ENCODE data around the gene ACO2.

Gene ACO2

GRCh38 chr22:41491374-41492100 is 22.6 kb downstream of the ACO2 start:
- DNase-seq: no peak

GRCh38 chr22:41498303-41498835 is 29.5 kb downstream of the ACO2 start:
- no peak for DNase-seq

GRCh38 chr22:41499624-41500280 is 30.8 kb downstream of the ACO2 start:
- no peak for DNase-seq

- DNase-seq: no peak
Measured at GRCh38 chr22:41500303-41500702, 31.4 kb downstream of the ACO2 start.

GRCh38 chr22:41501209-41501608 is 32.3 kb downstream of the ACO2 start:
- no peak for DNase-seq

GRCh38 chr22:41504397-41504796 is 35.5 kb downstream of the ACO2 start:
- no peak for DNase-seq

- no peak for DNase-seq
Measured at GRCh38 chr22:41504816-41505215, 35.9 kb downstream of the ACO2 start.

GRCh38 chr22:41505511-41506220 is 36.7 kb downstream of the ACO2 start:
- no peak for DNase-seq

- no peak for DNase-seq
Measured at GRCh38 chr22:41507330-41508063, 38.6 kb downstream of the ACO2 start.

- no peak for DNase-seq
Measured at GRCh38 chr22:41508770-41509170, 39.9 kb downstream of the ACO2 start.

- no peak for DNase-seq
Measured at GRCh38 chr22:41511521-41511968, 42.6 kb downstream of the ACO2 start.

- DNase-seq: no peak
Measured at GRCh38 chr22:41512421-41513194, 43.7 kb downstream of the ACO2 start.

- DNase-seq: no peak
Measured at GRCh38 chr22:41513391-41513790, 44.5 kb downstream of the ACO2 start.

GRCh38 chr22:41516462-41516861 is 47.5 kb downstream of the ACO2 start:
- DNase-seq: no peak

- no peak for DNase-seq
Measured at GRCh38 chr22:41517172-41518047, 48.5 kb downstream of the ACO2 start.

- DNase-seq: no peak
Measured at GRCh38 chr22:41518048-41518347, 49.1 kb downstream of the ACO2 start.

- no peak for DNase-seq
Measured at GRCh38 chr22:41521126-41521525, 52.2 kb downstream of the ACO2 start.

GRCh38 chr22:41522813-41523212 is 53.9 kb downstream of the ACO2 start:
- DNase-seq: no peak

GRCh38 chr22:41523464-41524221 is 54.7 kb downstream of the ACO2 start:
- DNase-seq: no peak

GRCh38 chr22:41524251-41524661 is 55.3 kb downstream of the ACO2 start:
- DNase-seq: no peak

Measured in bone marrow (tissue), 2 donors.